ENCODE data around the gene CCDC167. TPM values are rescaled to one million over a fixed set of nuclear protein-coding genes. Genes with fewer than 3 reads are reported as not detected.

Gene CCDC167
- total RNA-seq, 1 experiment from 2014 or later, result 19.6 TPM

- peaks cover 5% of the 10 kb centered on the region; the same call in 1 of the 2 replicates for H3K4me1 ChIP-seq (ENCODE audit: low read length)
- no peaks in the 10 kb centered on the region for H3K9me2 ChIP-seq (replicated peaks; ENCODE audit: insufficient read depth, low read length)
- no peaks in the 10 kb centered on the region for H3K9me3 ChIP-seq (ENCODE audit: low read length)
- no peak overlapping the region for H3K4me2 ChIP-seq (ENCODE audit: low read depth, low read length, poor library complexity, severe bottlenecking)
- no peaks in the 10 kb centered on the region for H3K27me3 ChIP-seq (ENCODE audit: low read length)
- H3K79me2 ChIP-seq (ENCODE audit: low read length), result no peaks in the 10 kb centered on the region
- DNase-seq, result no peak
- no peaks in the 10 kb centered on the region for H4K20me1 ChIP-seq (ENCODE audit: insufficient read depth, low read depth, low read length)
- H3K27ac ChIP-seq (ENCODE audit: low read length), result no peak overlapping the region
- H3K9ac ChIP-seq (ENCODE audit: low read length), result no peak overlapping the region
- no peak overlapping the region for H3K4me3 ChIP-seq (ENCODE audit: low read length)
- no peaks in the 10 kb centered on the region for H3K36me3 ChIP-seq (ENCODE audit: insufficient read depth, low read length)
- no peak overlapping the region for H2AFZ ChIP-seq (ENCODE audit: low read length)
Measured at GRCh38 chr6:37541346-37541745, 41.7 kb upstream of the CCDC167 start.

GRCh38 chr6:37540390-37540789 is 40.7 kb upstream of the CCDC167 start:
- peaks cover 14% of the 10 kb centered on the region for H3K4me1 ChIP-seq (ENCODE audit: low read length)
- H3K27ac ChIP-seq (ENCODE audit: low read length), result no peak overlapping the region
- H3K36me3 ChIP-seq (ENCODE audit: insufficient read depth, low read length), result no peaks in the 10 kb centered on the region
- H3K9ac ChIP-seq (ENCODE audit: low read length), result no peak overlapping the region
- DNase-seq, result peak; percentile 60
- no peaks in the 10 kb centered on the region for H3K27me3 ChIP-seq (ENCODE audit: low read length)
- no peak overlapping the region for H3K4me2 ChIP-seq (ENCODE audit: low read depth, low read length, poor library complexity, severe bottlenecking)
- H4K20me1 ChIP-seq (ENCODE audit: insufficient read depth, low read depth, low read length), result no peaks in the 10 kb centered on the region
- H3K9me3 ChIP-seq (ENCODE audit: low read length), result no peaks in the 10 kb centered on the region
- no peaks in the 10 kb centered on the region for H3K9me2 ChIP-seq (replicated peaks; ENCODE audit: insufficient read depth, low read length)
- H2AFZ ChIP-seq (ENCODE audit: low read length), result no peak overlapping the region
- no peaks in the 10 kb centered on the region for H3K79me2 ChIP-seq (ENCODE audit: low read length)
- no peak overlapping the region for H3K4me3 ChIP-seq (ENCODE audit: low read length)

GRCh38 chr6:37540029-37540352 is 40.3 kb upstream of the CCDC167 start:
- no peaks in the 10 kb centered on the region for H4K20me1 ChIP-seq (ENCODE audit: insufficient read depth, low read depth, low read length)
- H3K27me3 ChIP-seq (ENCODE audit: low read length), result no peaks in the 10 kb centered on the region
- H3K9me3 ChIP-seq (ENCODE audit: low read length), result no peaks in the 10 kb centered on the region
- H3K4me1 ChIP-seq (ENCODE audit: low read length), result peaks cover 14% of the 10 kb centered on the region
- H3K9me2 ChIP-seq (replicated peaks; ENCODE audit: insufficient read depth, low read length), result no peaks in the 10 kb centered on the region
- DNase-seq, result no peak
- no peak overlapping the region for H3K27ac ChIP-seq (ENCODE audit: low read length)
- no peak overlapping the region for H2AFZ ChIP-seq (ENCODE audit: low read length)
- no peaks in the 10 kb centered on the region for H3K36me3 ChIP-seq (ENCODE audit: insufficient read depth, low read length)
- H3K79me2 ChIP-seq (ENCODE audit: low read length), result no peaks in the 10 kb centered on the region
- H3K4me3 ChIP-seq (ENCODE audit: low read length), result no peak overlapping the region
- H3K4me2 ChIP-seq (ENCODE audit: low read depth, low read length, poor library complexity, severe bottlenecking), result no peak overlapping the region
- no peak overlapping the region for H3K9ac ChIP-seq (ENCODE audit: low read length)

- no peaks in the 10 kb centered on the region for H3K79me2 ChIP-seq (ENCODE audit: low read length)
- H2AFZ ChIP-seq (ENCODE audit: low read length), result no peak overlapping the region
- no peak overlapping the region for H3K9ac ChIP-seq (ENCODE audit: low read length)
- no peak overlapping the region for H3K4me3 ChIP-seq (ENCODE audit: low read length)
- H3K27ac ChIP-seq (ENCODE audit: low read length), result no peak overlapping the region
- peaks cover 10% of the 10 kb centered on the region for H3K4me1 ChIP-seq (ENCODE audit: low read length)
- no peaks in the 10 kb centered on the region for H3K9me3 ChIP-seq (ENCODE audit: low read length)
- no peaks in the 10 kb centered on the region for H4K20me1 ChIP-seq (ENCODE audit: insufficient read depth, low read depth, low read length)
- H3K9me2 ChIP-seq (replicated peaks; ENCODE audit: insufficient read depth, low read length), result no peaks in the 10 kb centered on the region
- H3K4me2 ChIP-seq (ENCODE audit: low read depth, low read length, poor library complexity, severe bottlenecking), result no peak overlapping the region
- no peak for DNase-seq
- H3K27me3 ChIP-seq (ENCODE audit: low read length), result no peaks in the 10 kb centered on the region
- H3K36me3 ChIP-seq (ENCODE audit: insufficient read depth, low read length), result no peaks in the 10 kb centered on the region
Measured at GRCh38 chr6:37539171-37540028, 39.7 kb upstream of the CCDC167 start.

GRCh38 chr6:37538107-37538506 is 38.4 kb upstream of the CCDC167 start:
- DNase-seq, result peak; percentile 80
- no peaks in the 10 kb centered on the region for H3K9me2 ChIP-seq (replicated peaks; ENCODE audit: insufficient read depth, low read length)
- H3K4me1 ChIP-seq (ENCODE audit: low read length), result peaks cover 9% of the 10 kb centered on the region
- H3K27me3 ChIP-seq (ENCODE audit: low read length), result no peaks in the 10 kb centered on the region
- no peak overlapping the region for H3K9ac ChIP-seq (ENCODE audit: low read length)
- H3K36me3 ChIP-seq (ENCODE audit: insufficient read depth, low read length), result no peaks in the 10 kb centered on the region
- H3K4me2 ChIP-seq (ENCODE audit: low read depth, low read length, poor library complexity, severe bottlenecking), result no peak overlapping the region
- H3K9me3 ChIP-seq (ENCODE audit: low read length), result no peaks in the 10 kb centered on the region
- no peak overlapping the region for H2AFZ ChIP-seq (ENCODE audit: low read length)
- H3K27ac ChIP-seq (ENCODE audit: low read length), result no peak overlapping the region
- H4K20me1 ChIP-seq (ENCODE audit: insufficient read depth, low read depth, low read length), result no peaks in the 10 kb centered on the region
- H3K79me2 ChIP-seq (ENCODE audit: low read length), result no peaks in the 10 kb centered on the region
- H3K4me3 ChIP-seq (ENCODE audit: low read length), result no peak overlapping the region

- no peak overlapping the region for H3K4me2 ChIP-seq (ENCODE audit: low read depth, low read length, poor library complexity, severe bottlenecking)
Measured at GRCh38 chr6:37537548-37537947, 37.9 kb upstream of the CCDC167 start.

GRCh38 chr6:37536491-37537190 is 36.9 kb upstream of the CCDC167 start:
- Histone ChIP-seq H2AFZ (ENCODE audit: low read length) (0 out of 2 replicates have a peak overlapping the region, but pooled peaks have one; percentile 46), H3K4me2 (ENCODE audit: low read depth, low read length, poor library complexity, severe bottlenecking) (peak overlapping the region; percentile 63), H3K79me2 (ENCODE audit: low read length) (no peaks in the 10 kb centered on the region), H3K9me3 (ENCODE audit: low read length) (no peaks in the 10 kb centered on the region), H3K27ac (ENCODE audit: low read length) (no peak overlapping the region), H3K4me3 (ENCODE audit: low read length) (peak overlapping the region; percentile 28; the same call in 1 of the 2 replicates), H4K20me1 (ENCODE audit: insufficient read depth, low read depth, low read length) (no peaks in the 10 kb centered on the region), H3K4me1 (ENCODE audit: low read length) (peaks cover 9% of the 10 kb centered on the region), H3K36me3 (ENCODE audit: insufficient read depth, low read length) (no peaks in the 10 kb centered on the region), H3K9me2 (replicated peaks; ENCODE audit: insufficient read depth, low read length) (no peaks in the 10 kb centered on the region), H3K9ac (ENCODE audit: low read length) (no peak overlapping the region), H3K27me3 (ENCODE audit: low read length) (no peaks in the 10 kb centered on the region)
- DNase-seq, result no peak

More at GRCh38 chr6:37537548-37537947, 37.9 kb upstream of the CCDC167 start:
- Histone ChIP-seq H3K27me3 (ENCODE audit: low read length) (no peaks in the 10 kb centered on the region), H3K4me3 (ENCODE audit: low read length) (no peak overlapping the region), H3K9me3 (ENCODE audit: low read length) (no peaks in the 10 kb centered on the region), H4K20me1 (ENCODE audit: insufficient read depth, low read depth, low read length) (no peaks in the 10 kb centered on the region), H3K9ac (ENCODE audit: low read length) (no peak overlapping the region), H3K9me2 (replicated peaks; ENCODE audit: insufficient read depth, low read length) (no peaks in the 10 kb centered on the region), H3K36me3 (ENCODE audit: insufficient read depth, low read length) (no peaks in the 10 kb centered on the region), H3K79me2 (ENCODE audit: low read length) (no peaks in the 10 kb centered on the region), H3K27ac (ENCODE audit: low read length) (no peak overlapping the region), H3K4me1 (ENCODE audit: low read length) (peaks cover 9% of the 10 kb centered on the region), H2AFZ (ENCODE audit: low read length) (no peak overlapping the region)
- no peak for DNase-seq

- H3K27me3 ChIP-seq (ENCODE audit: low read length), result no peaks in the 10 kb centered on the region
- peaks cover 9% of the 10 kb centered on the region for H3K4me1 ChIP-seq (ENCODE audit: low read length)
- no peaks in the 10 kb centered on the region for H3K9me3 ChIP-seq (ENCODE audit: low read length)
- 0 out of 2 replicates have a peak overlapping the region, but pooled peaks have one; percentile 46 for H2AFZ ChIP-seq (ENCODE audit: low read length)
- H3K4me3 ChIP-seq (ENCODE audit: low read length), result peak overlapping the region; percentile 28; the same call in 1 of the 2 replicates
- DNase-seq, result peak; percentile 65
- peak overlapping the region; percentile 63 for H3K4me2 ChIP-seq (ENCODE audit: low read depth, low read length, poor library complexity, severe bottlenecking)
- no peak overlapping the region for H3K9ac ChIP-seq (ENCODE audit: low read length)
- H3K36me3 ChIP-seq (ENCODE audit: insufficient read depth, low read length), result no peaks in the 10 kb centered on the region
- H3K9me2 ChIP-seq (replicated peaks; ENCODE audit: insufficient read depth, low read length), result no peaks in the 10 kb centered on the region
- no peaks in the 10 kb centered on the region for H3K79me2 ChIP-seq (ENCODE audit: low read length)
- no peaks in the 10 kb centered on the region for H4K20me1 ChIP-seq (ENCODE audit: insufficient read depth, low read depth, low read length)
- no peak overlapping the region for H3K27ac ChIP-seq (ENCODE audit: low read length)
Measured at GRCh38 chr6:37535759-37536490, 36.2 kb upstream of the CCDC167 start.
